ENCODE data around the gene DCDC1. TPM values are rescaled to one million over a fixed set of nuclear protein-coding genes. Genes with fewer than 3 reads are reported as not detected.
A peak's percentile ranks its signal among the peaks of the same experiment; 100 is the strongest.

Gene DCDC1
- total RNA-seq, 4 donors from 2014 or later, result 0.26 to 8.0 (median 1.5) TPM

- no peaks in the 10 kb centered on the region for H3K4me1 ChIP-seq
- no peak for DNase-seq
- no peaks in the 10 kb centered on the region for H3K27me3 ChIP-seq
- intact Hi-C loops (cut with DNase I; ENCODE audit: low total_unique reads), result no loop called here
- H3K4me3 ChIP-seq, result no peak overlapping the region
- no peaks in the 10 kb centered on the region for H3K36me3 ChIP-seq
- TF ChIP-seq POLR2A (IDR thresholded peaks at IDR 0.05) (no peak), CTCF (IDR thresholded peaks at IDR 0.05) (no peak)
- no peak overlapping the region for H3K27ac ChIP-seq
- no peaks in the 10 kb centered on the region for H3K9me3 ChIP-seq
These were observed 452.8 kb downstream of the DCDC1 start for GRCh38 chr11:30916764-30917163.

DNA sequence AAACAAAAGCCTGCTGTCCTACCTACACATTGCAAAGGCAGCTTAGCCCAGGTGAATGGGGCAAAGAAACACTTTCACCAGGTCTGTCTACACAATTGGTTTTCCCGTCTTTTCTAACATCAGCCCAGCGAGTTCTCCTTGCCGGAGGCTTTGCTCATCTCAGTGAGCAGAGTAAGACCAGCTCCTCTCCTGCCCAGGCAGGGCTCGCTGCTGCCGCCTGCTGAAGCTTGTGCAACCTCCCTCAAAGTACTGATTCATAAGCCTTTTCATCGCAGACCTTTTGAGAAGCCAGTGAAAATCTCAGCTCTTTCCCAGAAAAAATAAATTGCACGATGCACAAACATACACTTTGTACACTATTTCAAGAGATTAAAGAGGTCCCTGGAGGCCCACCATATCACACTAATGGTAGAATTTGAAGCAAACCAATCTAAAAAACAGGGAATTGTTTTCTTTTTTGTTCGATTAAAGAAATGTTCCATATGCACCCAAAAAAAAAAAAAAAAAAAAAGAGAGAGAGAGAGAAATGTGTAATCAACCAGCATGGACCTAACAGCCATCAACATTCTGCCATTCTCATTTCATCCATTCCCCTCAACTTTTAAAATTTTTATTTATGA lies 455.3 kb downstream of the DCDC1 start:
- no peaks in the 10 kb centered on the region for H3K36me3 ChIP-seq
- H3K4me3 ChIP-seq, result no peak overlapping the region
- no peaks in the 10 kb centered on the region for H3K4me1 ChIP-seq
- DNase-seq, result peak; percentile 19 to 27
- H3K27me3 ChIP-seq, result no peaks in the 10 kb centered on the region
- no peak overlapping the region for H3K27ac ChIP-seq
- intact Hi-C loops (cut with DNase I; ENCODE audit: low total_unique reads), result no loop called here
- TF ChIP-seq CTCF (IDR thresholded peaks at IDR 0.05) (peak; percentile 32 to 46 (median 35)), POLR2A (IDR thresholded peaks at IDR 0.05) (no peak)
- no peaks in the 10 kb centered on the region for H3K9me3 ChIP-seq

- DNase-seq, result no peak
- Histone ChIP-seq H3K27ac (no peak overlapping the region), H3K9me3 (no peaks in the 10 kb centered on the region), H3K4me1 (no peaks in the 10 kb centered on the region), H3K27me3 (no peaks in the 10 kb centered on the region), H3K4me3 (no peak overlapping the region), H3K36me3 (no peaks in the 10 kb centered on the region)
- intact Hi-C loops (cut with DNase I; ENCODE audit: low total_unique reads), result no loop called here
- TF ChIP-seq POLR2A (IDR thresholded peaks at IDR 0.05) (no peak), CTCF (IDR thresholded peaks at IDR 0.05) (no peak)
These were observed 458.3 kb downstream of the DCDC1 start for GRCh38 chr11:30911247-30911646.

GRCh38 chr11:30908857-30909256 lies 460.7 kb downstream of the DCDC1 start:
- intact Hi-C loops (cut with DNase I; ENCODE audit: low total_unique reads), result no loop called here
- Histone ChIP-seq H3K4me3 (no peak overlapping the region), H3K27ac (no peak overlapping the region), H3K36me3 (no peaks in the 10 kb centered on the region), H3K9me3 (no peaks in the 10 kb centered on the region), H3K4me1 (no peaks in the 10 kb centered on the region), H3K27me3 (no peaks in the 10 kb centered on the region)
- no peak for DNase-seq
- TF ChIP-seq CTCF (IDR thresholded peaks at IDR 0.05), result no peak

GRCh38 chr11:30908272-30908671 lies 461.3 kb downstream of the DCDC1 start:
- no peaks in the 10 kb centered on the region for H3K4me1 ChIP-seq
- intact Hi-C loops (cut with DNase I; ENCODE audit: low total_unique reads), result no loop called here
- TF ChIP-seq CTCF (IDR thresholded peaks at IDR 0.05) (no peak), POLR2A (IDR thresholded peaks at IDR 0.05) (no peak)

More at GRCh38 chr11:30908272-30908671, 461.3 kb downstream of the DCDC1 start:
- Histone ChIP-seq H3K36me3 (no peaks in the 10 kb centered on the region), H3K27ac (no peak overlapping the region), H3K4me3 (no peak overlapping the region), H3K9me3 (no peaks in the 10 kb centered on the region), H3K27me3 (no peaks in the 10 kb centered on the region)
- no peak for DNase-seq

Data from uterus (tissue), 4 donors.